NCI-H1092 treated with DMSO at 0.1 percent for 48 hours (cell line): ENCODE data around the gene MRPS26.
"Not testable (repeated sequence)": the region's sequence is repeated elsewhere in the genome, so short reads cannot be mapped to it uniquely, and the experiment has no call there.

Source experiments
- DNase-seq: peaks from one replicate; lab custom pipeline; 2025; lab: John Stamatoyannopoulos, UW

The MRPS26 gene

DNA sequence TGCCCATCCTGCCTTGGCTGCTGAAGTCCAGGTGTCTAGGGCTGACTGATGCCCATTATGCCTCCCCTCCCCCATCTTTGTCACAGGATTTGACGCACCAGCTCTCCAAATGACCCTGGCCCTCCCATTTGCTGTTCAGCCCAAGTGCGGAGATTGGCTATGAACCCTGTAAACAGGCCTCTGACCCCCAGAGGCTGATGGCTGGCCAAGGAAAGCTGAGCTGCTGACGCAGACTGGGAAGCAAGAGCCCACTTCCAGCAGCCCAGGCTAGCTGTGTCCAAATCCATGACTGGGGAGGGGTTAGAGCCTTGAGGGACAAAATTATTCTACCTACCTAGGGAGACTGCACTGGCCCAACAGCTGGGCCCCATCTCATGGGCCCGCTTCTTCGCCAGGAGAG is 3.2 kb upstream of the MRPS26 start:
- no peak for DNase-seq

DNA sequence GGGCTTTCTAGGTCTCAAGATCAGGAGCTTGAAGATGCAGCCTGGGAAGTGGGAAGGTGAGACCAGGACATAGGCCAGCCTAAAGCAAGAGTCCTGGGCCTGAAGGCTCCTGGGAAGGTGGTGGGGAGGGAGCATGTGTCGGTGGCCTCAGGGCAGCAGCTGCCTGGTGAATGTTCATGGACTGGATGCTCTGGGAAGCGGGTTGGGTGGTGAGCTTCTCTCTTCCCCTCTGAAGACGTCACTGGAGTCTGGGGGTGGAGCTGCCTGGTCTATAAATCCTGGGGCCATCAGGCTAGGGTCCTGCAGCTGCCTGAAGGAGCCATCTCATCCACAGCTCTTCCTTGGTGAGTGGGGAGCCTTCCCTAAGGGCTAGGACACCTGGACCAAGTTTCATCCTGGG is 2.5 kb upstream of the MRPS26 start, which contains the start of gene GNRH2:
Gene GNRH2 (plus strand): TSS at position 301 of the 400 bp plus-strand sequence. CDS start 793 bp downstream, outside the sequence.
- no peak for DNase-seq

DNA sequence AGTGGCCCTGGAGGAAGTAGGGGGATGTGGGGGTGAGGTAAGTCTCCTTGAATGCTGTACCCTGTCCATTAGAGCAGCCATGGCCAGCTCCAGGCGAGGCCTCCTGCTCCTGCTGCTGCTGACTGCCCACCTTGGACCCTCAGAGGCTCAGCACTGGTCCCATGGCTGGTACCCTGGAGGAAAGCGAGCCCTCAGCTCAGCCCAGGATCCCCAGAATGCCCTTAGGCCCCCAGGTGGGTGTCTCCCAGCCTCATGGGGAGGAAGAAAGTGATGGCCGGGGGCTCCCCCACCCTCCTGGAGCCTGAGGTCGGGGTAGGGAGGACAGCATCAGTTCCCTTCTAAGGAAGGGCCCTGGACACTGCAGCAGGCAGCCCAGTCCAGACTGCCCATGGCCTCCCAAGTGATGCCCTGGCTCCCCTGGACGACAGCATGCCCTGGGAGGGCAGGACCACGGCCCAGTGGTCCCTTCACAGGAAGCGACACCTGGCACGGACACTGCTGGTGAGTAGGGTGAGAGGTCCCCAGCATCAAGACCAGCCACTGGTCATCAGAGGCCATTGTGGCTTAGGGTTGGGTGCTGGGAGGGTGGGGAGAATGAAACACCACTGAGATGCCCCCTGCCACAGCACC is 1.4 kb upstream of the MRPS26 start:
- no peak for DNase-seq

- peak; percentile 81 for DNase-seq
These were observed 623 bp upstream of the MRPS26 start for GRCh38 chr20:3045042-3045815.

GRCh38 chr20:3046677-3047462 is 1.0 kb downstream of the MRPS26 start:
- DNase-seq, result peak; percentile 35

DNA sequence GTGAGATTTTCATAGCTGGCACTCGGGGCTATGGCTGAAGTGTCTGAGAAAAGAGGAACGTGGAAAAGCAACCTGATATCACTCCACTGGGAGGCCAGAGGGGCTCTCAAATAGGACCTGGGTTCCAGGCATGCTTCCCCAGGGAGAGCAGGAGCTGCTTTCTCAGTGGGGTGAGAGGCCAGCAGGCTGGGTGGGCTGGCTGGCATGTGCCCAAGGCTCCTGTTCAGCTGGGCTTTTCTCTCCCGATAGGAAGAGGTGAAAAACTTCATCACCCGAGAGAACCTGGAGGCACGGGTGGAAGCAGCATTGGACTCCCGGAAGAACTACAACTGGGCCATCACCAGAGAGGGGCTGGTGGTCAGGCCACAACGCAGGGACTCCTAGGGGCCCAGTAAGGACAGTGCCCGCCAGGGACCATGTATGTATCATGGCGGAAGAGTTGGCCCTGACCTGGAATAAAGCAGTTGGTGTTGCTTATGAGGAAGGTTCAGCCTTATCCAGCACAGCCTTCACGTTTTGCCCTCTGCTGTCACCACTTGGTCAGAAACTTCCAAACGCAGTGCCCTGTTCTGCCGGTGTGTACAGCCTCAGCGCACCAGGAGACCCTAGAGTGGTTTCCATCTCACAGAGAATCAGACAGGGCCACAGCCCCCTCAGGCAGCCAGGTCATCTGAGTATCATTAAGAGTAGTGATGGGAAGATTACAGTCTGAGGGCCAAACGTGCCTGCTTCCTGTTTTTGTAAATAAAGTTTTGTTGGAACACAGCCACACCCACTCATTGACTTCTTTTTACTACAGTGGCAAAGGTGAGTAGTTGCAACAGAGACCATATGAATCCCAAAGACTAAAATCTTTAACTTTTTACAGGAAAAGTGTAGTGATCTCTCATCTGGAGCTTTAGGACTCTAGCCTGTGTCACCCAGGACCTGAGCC is 1.9 kb downstream of the MRPS26 start:
- no peak for DNase-seq

GRCh38 chr20:3051385-3052019 is 5.7 kb downstream of the MRPS26 start:
- DNase-seq, result no peak

- no peak for DNase-seq
These were observed 13.6 kb downstream of the MRPS26 start for GRCh38 chr20:3059489-3059888.

DNA sequence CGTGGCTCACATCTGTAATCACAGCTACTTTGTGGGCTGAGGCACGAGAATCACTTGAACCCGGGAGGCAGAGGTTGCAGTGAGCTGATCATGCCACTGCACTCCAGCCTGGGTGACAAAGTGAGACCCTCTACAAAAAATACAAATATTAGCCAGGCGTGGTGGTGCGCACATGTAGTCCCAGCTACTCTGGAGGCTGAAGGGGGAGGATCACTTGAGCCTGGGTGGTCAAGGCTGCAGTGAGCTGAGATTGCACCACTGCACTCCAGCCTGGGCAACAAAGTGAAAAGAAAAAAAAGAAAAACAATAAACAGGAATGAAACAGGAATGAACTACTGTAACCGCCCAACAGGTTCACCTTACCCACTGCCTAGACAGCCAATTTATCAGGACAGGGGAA is 18.3 kb downstream of the MRPS26 start:
- not testable (repeated sequence) for DNase-seq

- no peak for DNase-seq
These were observed 21.5 kb downstream of the MRPS26 start for GRCh38 chr20:3067139-3068014.

- no peak for DNase-seq
These were observed 22.2 kb downstream of the MRPS26 start for GRCh38 chr20:3068075-3068474.

GRCh38 chr20:3068986-3069900 is 23.4 kb downstream of the MRPS26 start:
- peak; percentile 10 for DNase-seq

DNA sequence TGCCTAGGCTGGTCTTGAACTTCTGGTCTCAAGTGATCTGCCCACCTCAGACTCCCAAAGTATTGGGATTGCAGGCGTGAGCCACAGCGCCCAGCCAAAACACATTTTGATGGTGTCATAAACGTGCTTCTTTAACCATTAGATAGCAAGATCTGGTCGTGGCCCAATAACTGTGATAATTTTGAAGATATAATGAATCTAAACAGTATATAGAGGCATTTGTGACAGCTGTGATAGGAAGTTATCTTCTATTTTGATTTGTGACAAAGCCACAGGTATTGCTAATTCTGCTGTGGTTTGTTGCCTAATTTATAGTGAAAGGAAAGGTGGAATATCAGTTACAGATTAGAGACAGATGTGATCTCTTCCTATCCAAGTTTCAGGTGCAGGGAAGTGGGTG is 24.9 kb downstream of the MRPS26 start:
- no peak for DNase-seq

- DNase-seq, result no peak
These were observed 25.4 kb downstream of the MRPS26 start for GRCh38 chr20:3071266-3071609.

DNA sequence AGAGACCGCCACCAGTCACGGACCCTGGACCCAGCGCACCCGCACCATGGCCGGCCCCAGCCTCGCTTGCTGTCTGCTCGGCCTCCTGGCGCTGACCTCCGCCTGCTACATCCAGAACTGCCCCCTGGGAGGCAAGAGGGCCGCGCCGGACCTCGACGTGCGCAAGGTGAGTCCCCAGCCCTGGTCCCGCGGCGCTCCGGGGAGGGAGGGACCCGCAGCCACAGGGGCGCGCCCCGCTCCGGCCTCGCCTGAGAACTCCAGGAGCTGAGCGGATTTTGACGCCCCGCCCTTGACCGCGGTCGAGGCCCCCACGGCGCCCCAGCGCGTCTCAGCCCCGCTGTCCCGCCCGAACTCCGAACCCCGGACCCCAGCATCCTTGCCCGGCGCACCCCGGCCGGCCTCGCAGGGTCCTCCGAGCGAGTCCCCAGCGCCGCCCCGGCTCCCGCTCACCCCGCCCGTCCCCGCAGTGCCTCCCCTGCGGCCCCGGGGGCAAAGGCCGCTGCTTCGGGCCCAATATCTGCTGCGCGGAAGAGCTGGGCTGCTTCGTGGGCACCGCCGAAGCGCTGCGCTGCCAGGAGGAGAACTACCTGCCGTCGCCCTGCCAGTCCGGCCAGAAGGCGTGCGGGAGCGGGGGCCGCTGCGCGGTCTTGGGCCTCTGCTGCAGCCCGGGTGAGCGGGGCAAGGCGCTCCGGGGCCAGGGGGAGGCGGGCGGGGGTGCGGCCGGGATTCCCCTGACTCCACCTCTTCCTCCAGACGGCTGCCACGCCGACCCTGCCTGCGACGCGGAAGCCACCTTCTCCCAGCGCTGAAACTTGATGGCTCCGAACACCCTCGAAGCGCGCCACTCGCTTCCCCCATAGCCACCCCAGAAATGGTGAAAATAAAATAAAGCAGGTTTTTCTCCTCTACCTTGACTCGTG is 26.0 kb downstream of the MRPS26 start, which contains the start of gene OXT:
Gene OXT (plus strand): TSS at position 11 of the 920 bp plus-strand sequence. CDS start 36 bp downstream, at position 47.
- no peak for DNase-seq

DNA sequence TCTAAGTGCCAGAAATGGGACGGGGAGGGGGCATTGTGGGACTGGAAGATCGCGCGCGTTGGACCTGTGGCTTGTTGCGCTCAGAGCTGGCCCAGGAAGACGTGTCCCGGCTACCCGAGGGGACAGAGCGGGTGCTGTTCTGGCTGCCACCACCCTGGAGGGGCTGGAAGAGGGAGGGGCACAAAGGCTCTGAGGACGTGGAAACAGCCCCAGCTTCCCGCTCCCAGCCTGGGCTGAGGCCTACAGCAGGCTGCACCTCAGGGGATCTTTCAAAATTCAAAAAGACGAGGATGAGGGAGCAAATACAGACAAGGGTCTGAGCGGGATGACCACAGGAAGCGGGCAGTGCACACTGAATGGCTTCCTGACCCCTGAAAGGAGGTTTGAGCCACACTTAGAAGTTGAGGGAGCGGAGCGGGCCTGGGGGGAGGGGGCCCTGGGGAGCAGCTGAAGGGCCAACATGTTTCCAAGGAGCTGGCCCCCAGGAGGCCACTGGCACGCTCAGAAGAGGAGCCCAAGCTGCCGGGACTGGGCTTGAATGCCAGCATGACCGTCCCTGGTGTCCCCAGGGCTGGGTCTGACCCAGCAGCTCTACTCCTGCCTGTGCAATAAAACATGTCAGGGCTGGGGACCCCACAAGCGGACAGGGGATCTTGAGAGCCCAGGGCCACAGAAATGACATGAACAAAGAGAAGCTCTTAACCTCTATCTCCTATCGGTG is 26.8 kb downstream of the MRPS26 start:
- no peak for DNase-seq

DNA sequence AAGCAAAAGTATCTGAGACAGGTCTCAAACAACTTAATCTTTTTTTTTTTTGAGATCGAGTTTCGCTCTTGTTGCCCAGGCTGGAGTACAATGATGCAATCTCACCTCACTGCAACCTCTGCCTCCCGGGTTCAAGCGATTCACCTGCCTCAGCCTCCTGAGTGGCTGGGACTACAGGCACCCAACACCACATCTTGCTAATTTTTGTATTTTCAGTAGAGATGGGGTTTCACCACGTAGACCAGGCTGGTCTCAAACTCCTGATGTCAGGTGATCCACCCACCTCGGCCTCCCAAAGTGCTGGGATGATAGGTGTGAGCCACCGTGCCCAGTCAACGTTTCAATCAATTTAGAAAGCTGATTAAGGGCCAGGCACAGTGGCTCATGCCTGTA is 27.4 kb downstream of the MRPS26 start:
- not testable (repeated sequence) for DNase-seq
